Mammary epithelial cell (primary cell): ENCODE results near the gene DDAH1.

ENCODE experiments used
- EZH2 ChIP-seq: IDR thresholded peaks from 2 replicates; pipeline ENCODE4 v1.6.1; 2012; ENCODE audit warnings: low read length, inconsistent platforms, borderline replicate concordance
- TF ChIP-seq, protein P1 (sequence below), 2 donors: IDR thresholded peaks in 1 of 2; conservative IDR thresholded peaks in 1 of 2; 2 replicates each; pipeline ENCODE4 v1.5.1; 2011 to 2012; ENCODE audit warnings: inconsistent platforms in 2 of 2, low read length in 2 of 2, mild to moderate bottlenecking in 2 of 2, control low read depth in 1 of 2, low read depth in 1 of 2; ENCODE audit not compliant: insufficient read depth in 1 of 2; ENCODE audit errors: extremely low read depth in 1 of 2

DNA sequence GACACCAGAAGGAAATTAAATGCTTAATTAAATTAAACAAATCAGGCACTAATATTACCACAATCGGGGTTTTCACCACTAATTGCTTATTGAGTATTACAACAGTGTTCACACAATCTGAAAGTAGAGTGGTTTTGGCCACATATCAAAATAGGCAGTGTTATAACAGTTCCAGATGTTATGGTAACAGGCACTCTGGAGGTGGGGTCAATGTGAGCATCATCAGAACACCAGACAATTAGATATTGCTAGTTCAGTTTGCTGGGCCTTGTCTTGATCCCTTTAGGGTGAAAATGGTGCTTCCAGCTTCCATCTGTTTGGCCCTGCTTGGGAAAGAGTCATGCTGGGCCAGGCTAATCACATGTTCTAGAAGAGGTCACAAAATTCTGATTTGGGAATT, 14.5 kb upstream of the DDAH1 start:
- TF ChIP-seq, protein P1, sequence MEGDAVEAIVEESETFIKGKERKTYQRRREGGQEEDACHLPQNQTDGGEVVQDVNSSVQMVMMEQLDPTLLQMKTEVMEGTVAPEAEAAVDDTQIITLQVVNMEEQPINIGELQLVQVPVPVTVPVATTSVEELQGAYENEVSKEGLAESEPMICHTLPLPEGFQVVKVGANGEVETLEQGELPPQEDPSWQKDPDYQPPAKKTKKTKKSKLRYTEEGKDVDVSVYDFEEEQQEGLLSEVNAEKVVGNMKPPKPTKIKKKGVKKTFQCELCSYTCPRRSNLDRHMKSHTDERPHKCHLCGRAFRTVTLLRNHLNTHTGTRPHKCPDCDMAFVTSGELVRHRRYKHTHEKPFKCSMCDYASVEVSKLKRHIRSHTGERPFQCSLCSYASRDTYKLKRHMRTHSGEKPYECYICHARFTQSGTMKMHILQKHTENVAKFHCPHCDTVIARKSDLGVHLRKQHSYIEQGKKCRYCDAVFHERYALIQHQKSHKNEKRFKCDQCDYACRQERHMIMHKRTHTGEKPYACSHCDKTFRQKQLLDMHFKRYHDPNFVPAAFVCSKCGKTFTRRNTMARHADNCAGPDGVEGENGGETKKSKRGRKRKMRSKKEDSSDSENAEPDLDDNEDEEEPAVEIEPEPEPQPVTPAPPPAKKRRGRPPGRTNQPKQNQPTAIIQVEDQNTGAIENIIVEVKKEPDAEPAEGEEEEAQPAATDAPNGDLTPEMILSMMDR (conservative IDR thresholded peaks at IDR 0.05 in 1 of 2, IDR thresholded peaks at IDR 0.05 in 1 of 2; ENCODE audit: extremely low read depth in 1 of 2, insufficient read depth in 1 of 2, low read depth in 1 of 2, low read length in 2 of 2): no peak
- no peak for TF ChIP-seq EZH2
